HCT116 (cell line): ENCODE results near the gene NF1.

Experiments used
- CEBPB ChIP-seq: IDR thresholded peaks from 2 replicates; pipeline ENCODE4 v1.6.1; 2012; ENCODE audit warnings: low read depth
- CTCF ChIP-seq, 3 experiments: fragments of 200-600 bp in 1 of 3; sonication (generic) in 1 of 3; IDR thresholded peaks in 2 of 3; conservative IDR thresholded peaks in 1 of 3; 2 replicates each; pipeline ENCODE4 v1.5.1; 2012 to 2017; ENCODE audit warnings: low read depth in 2 of 3, low read length in 2 of 3, antibody characterized with exemption in 1 of 3, borderline replicate concordance in 1 of 3, control low read depth in 1 of 3, mild to moderate bottlenecking in 1 of 3, mixed read lengths in 1 of 3, mixed run types in 1 of 3, moderate library complexity in 1 of 3; ENCODE audit not compliant: insufficient read depth in 1 of 3
- EZH2 ChIP-seq: fragments of 200-600 bp; sonication (generic); IDR thresholded peaks from 2 replicates; pipeline ENCODE4 v1.6.1; 2017; ENCODE audit warnings: antibody characterized with exemption, mixed run types
- EZH2phosphoT487 ChIP-seq: fragments of 200-600 bp; IDR thresholded peaks from 2 replicates; pipeline ENCODE4 v1.6.1; 2018; ENCODE audit warnings: antibody characterized with exemption, borderline replicate concordance
- JUND ChIP-seq: IDR thresholded peaks from 2 replicates; pipeline ENCODE4 v1.6.1; 2012
- REST ChIP-seq: IDR thresholded peaks from 2 replicates; pipeline ENCODE4 v1.6.1; 2012; ENCODE audit warnings: low read depth

- TF ChIP-seq CEBPB (no peak), CTCF (IDR thresholded peaks at IDR 0.05 in 2 of 3, conservative IDR thresholded peaks at IDR 0.05 in 1 of 3; ENCODE audit: borderline replicate concordance in 1 of 3, insufficient read depth in 1 of 3, low read depth in 2 of 3, low read length in 2 of 3) (no peak), REST (no peak), JUND (no peak), EZH2 (no peak), EZH2phosphoT487 (no peak)
These were observed 224.3 kb downstream of the NF1 start for GRCh38 chr17:31318851-31319661.
